HT-29 (cell line): ENCODE results near the gene TSPAN11. TPM values are rescaled to one million over a fixed set of nuclear protein-coding genes. Genes with fewer than 3 reads are reported as not detected.

Experiments used
- total RNA-seq: library from RNA; depleted of rRNA; stranded (reverse); fragments of >200 nt; shearing (Covaris generic); gene quantifications from 2 replicates; pipeline ENCODE4 v1.2.3, GENCODE V29; 2014; rRNA removed

The TSPAN11 gene
- total RNA-seq, 1 experiment from 2014 or later: not detected

Other genes starting within 250 kb of the TSPAN11 start
- gene IPO8, start 230.9 kb upstream of the TSPAN11 start, total RNA-seq: 14.9 and 21.1 TPM in 2 replicates
- 7.8 and 11.0 TPM in 2 replicates for gene CAPRIN2, start 171.8 kb upstream of the TSPAN11 start, total RNA-seq
- gene DDX11, start 147.1 kb downstream of the TSPAN11 start, total RNA-seq: 140 and 145 TPM in 2 replicates